ENCODE measurements around the gene SPIN4.

The SPIN4 gene

GRCh38 chrX:63363788-63364187, 12.7 kb upstream of the SPIN4 start:
- no peak for DNase-seq
- H3K36me3 ChIP-seq, result no peaks in the 10 kb centered on the region
- H3K9me3 ChIP-seq (ENCODE audit: severe bottlenecking), result peaks cover 2% of the 10 kb centered on the region
- H3K4me3 ChIP-seq (ENCODE audit: low read depth, low read length), result no peak overlapping the region
- no peaks in the 10 kb centered on the region for H3K27me3 ChIP-seq (ENCODE audit: insufficient read depth, low read depth, severe bottlenecking)
- no peak for TF ChIP-seq CTCF (IDR thresholded peaks at IDR 0.05; ENCODE audit: low read depth, low read length)
- no peak overlapping the region for H3K27ac ChIP-seq

GRCh38 chrX:63361494-63361893, 10.4 kb upstream of the SPIN4 start:
- no peak for TF ChIP-seq CTCF (IDR thresholded peaks at IDR 0.05; ENCODE audit: low read depth, low read length)
- no peak for DNase-seq
- Histone ChIP-seq H3K36me3 (no peaks in the 10 kb centered on the region), H3K4me3 (ENCODE audit: low read depth, low read length) (no peak overlapping the region), H3K27me3 (ENCODE audit: insufficient read depth, low read depth, severe bottlenecking) (no peaks in the 10 kb centered on the region), H3K9me3 (ENCODE audit: severe bottlenecking) (peaks cover 2% of the 10 kb centered on the region), H3K27ac (no peak overlapping the region)

- no peak for TF ChIP-seq CTCF (IDR thresholded peaks at IDR 0.05; ENCODE audit: low read depth, low read length)
- Histone ChIP-seq H3K9me3 (ENCODE audit: severe bottlenecking) (no peaks in the 10 kb centered on the region), H3K36me3 (no peaks in the 10 kb centered on the region), H3K4me3 (ENCODE audit: low read depth, low read length) (no peak overlapping the region), H3K27me3 (ENCODE audit: insufficient read depth, low read depth, severe bottlenecking) (no peaks in the 10 kb centered on the region), H3K27ac (no peak overlapping the region)
- no peak for DNase-seq
Measured at GRCh38 chrX:63354484-63354883, 3.4 kb upstream of the SPIN4 start.

GRCh38 chrX:63350465-63350877, 661 bp downstream of the SPIN4 start:
- peak overlapping the region; percentile 90 for H3K27ac ChIP-seq
- DNase-seq, result peak; percentile 45
- no peaks in the 10 kb centered on the region for H3K27me3 ChIP-seq (ENCODE audit: insufficient read depth, low read depth, severe bottlenecking)
- H3K4me3 ChIP-seq (ENCODE audit: low read depth, low read length), result peak overlapping the region; percentile 56
- no peaks in the 10 kb centered on the region for H3K36me3 ChIP-seq
- no peaks in the 10 kb centered on the region for H3K9me3 ChIP-seq (ENCODE audit: severe bottlenecking)
- no peak for TF ChIP-seq CTCF (IDR thresholded peaks at IDR 0.05; ENCODE audit: low read depth, low read length)

- no peaks in the 10 kb centered on the region for H3K36me3 ChIP-seq
- TF ChIP-seq CTCF (IDR thresholded peaks at IDR 0.05; ENCODE audit: low read depth, low read length), result no peak
- H3K27ac ChIP-seq, result no peak overlapping the region
- DNase-seq, result no peak
- no peaks in the 10 kb centered on the region for H3K9me3 ChIP-seq (ENCODE audit: severe bottlenecking)
- peak overlapping the region; percentile 16; the same call in 1 of the 2 replicates for H3K4me3 ChIP-seq (ENCODE audit: low read depth, low read length)
- H3K27me3 ChIP-seq (ENCODE audit: insufficient read depth, low read depth, severe bottlenecking), result no peaks in the 10 kb centered on the region
Measured at GRCh38 chrX:63349307-63349706, 1.8 kb downstream of the SPIN4 start.

- Histone ChIP-seq H3K27ac (no peak overlapping the region), H3K36me3 (no peaks in the 10 kb centered on the region), H3K4me3 (ENCODE audit: low read depth, low read length) (no peak overlapping the region), H3K27me3 (ENCODE audit: insufficient read depth, low read depth, severe bottlenecking) (no peaks in the 10 kb centered on the region), H3K9me3 (ENCODE audit: severe bottlenecking) (no peaks in the 10 kb centered on the region)
- TF ChIP-seq CTCF (IDR thresholded peaks at IDR 0.05; ENCODE audit: low read depth, low read length), result no peak
- DNase-seq, result no peak
Measured at GRCh38 chrX:63330681-63331080, 20.5 kb downstream of the SPIN4 start.

Measured in WERI-Rb-1 (cell line).